GM19395 (cell line): ENCODE data around the gene MMP15.

Experiments used
- ATAC-seq: cut with Tn5 transposase; IDR thresholded peaks from one replicate; pipeline ENCODE4 v1.9.1; 2021; ENCODE audit warnings: mild to moderate bottlenecking, moderate library complexity; ENCODE audit not compliant: unreplicated experiment

The MMP15 gene

DNA sequence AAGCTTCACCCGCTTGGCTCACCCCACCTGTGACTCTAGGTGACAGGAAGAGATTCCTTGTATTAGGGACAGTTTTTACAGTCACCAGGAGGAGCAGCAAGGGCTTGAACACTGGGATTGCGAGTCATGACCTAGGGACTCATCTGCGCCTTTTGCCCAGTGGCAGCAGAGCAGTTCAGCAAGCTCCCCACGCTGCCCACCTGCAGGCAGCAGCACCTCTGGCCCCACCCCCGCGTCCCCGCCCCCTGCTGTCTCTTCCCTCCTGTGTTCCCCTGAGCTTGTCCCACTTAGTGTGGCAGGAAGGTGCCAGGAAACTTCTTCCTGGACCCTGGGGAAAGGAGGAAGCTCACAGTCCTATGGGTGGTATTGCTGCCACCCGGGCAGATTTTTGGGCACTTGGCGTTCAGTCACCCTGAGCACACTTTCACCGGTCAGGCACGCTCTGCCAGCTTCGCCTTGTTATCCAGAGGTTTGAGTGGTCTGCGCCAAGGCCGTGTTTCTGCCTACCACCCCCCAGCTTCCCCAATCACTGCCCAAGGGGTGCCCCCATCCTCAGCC, 8.7 kb downstream of the MMP15 start:
- no peak for ATAC-seq

GRCh38 chr16:58034774-58035173, 9.2 kb downstream of the MMP15 start:
- no peak for ATAC-seq

DNA sequence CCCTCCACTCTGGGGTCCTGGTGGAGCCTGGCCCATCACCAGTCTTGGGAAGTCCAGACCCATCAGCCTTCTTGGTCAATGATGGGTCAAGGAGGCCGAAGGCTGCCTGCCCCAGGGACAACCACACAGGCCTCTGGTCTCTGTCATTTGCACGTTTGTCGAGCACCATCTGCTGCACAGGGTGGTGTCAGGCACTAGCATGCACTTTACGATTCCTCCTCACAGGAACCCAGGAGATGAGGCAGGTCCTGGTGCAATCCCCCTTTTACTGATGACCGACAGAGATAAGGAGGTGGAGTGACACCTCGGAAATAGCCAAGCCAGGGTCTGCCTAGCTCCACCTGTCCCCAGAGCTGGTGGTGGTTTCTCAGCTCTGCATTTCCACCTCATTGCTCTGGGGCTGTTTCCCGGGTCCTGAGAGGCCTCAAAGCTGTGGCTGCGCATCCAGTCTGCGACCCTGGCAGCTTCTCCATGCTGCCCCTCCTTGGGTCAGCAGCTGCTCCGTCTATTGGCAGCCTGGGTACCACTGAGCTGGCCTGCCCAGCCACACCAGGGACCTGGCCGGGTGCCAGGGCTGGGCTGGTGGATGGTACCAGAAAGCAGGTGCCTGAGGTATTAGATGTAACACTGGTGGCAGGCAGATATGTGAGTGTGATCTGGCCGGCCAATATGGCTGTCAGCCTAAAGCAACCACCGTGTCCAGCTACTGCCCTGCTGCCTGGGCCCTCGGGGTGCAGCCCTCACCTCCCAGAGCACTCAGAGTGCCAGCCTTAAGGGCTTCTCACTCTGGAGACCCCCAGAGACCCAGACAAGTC, 10.0 kb downstream of the MMP15 start:
- ATAC-seq: no peak

DNA sequence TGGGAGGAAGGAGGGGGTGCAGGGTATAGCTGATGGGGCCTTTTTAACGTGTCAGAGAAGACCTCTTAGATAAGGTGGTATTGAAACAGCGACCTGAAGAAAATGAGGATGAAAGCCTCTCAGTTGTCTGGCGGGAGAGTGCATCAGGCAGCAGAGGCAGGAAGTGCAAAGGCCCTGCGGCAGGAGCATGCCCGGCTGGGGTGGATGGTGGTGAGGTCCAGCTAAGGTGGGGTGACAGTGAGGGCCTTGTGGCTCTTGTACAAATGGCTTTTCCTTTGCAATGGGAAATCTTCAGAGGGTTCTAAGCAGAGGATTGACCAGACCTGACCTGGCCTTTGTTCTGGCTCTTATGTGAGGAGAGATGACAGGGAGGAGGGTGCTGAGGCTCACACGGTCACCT, 11.4 kb downstream of the MMP15 start:
- no peak for ATAC-seq

GRCh38 chr16:58037365-58038057, 12.0 kb downstream of the MMP15 start:
- no peak for ATAC-seq

- ATAC-seq: no peak
Measured at GRCh38 chr16:58038219-58038641, 12.7 kb downstream of the MMP15 start.

DNA sequence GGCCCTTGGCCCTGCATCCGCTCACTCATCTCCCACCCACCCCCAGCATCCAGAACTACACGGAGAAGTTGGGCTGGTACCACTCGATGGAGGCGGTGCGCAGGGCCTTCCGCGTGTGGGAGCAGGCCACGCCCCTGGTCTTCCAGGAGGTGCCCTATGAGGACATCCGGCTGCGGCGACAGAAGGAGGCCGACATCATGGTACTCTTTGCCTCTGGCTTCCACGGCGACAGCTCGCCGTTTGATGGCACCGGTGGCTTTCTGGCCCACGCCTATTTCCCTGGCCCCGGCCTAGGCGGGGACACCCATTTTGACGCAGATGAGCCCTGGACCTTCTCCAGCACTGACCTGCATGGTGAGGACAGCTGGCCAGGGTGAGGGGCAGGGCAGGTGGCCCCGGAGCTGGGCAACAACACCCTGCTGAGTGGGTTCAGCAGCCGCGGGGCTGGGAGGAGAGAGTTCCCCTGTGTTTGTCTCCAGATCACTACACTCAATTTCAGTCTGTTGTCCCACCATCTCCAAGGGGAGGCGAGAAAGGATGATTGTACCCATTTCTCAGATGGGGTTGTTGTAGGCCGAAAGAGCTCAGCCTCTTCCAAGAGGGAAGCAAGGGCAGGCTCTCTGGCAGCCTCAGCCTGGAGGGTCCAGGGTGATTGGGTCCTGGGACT, 14.4 kb downstream of the MMP15 start:
- ATAC-seq: no peak

GRCh38 chr16:58040496-58040846, 14.9 kb downstream of the MMP15 start:
- ATAC-seq: no peak

DNA sequence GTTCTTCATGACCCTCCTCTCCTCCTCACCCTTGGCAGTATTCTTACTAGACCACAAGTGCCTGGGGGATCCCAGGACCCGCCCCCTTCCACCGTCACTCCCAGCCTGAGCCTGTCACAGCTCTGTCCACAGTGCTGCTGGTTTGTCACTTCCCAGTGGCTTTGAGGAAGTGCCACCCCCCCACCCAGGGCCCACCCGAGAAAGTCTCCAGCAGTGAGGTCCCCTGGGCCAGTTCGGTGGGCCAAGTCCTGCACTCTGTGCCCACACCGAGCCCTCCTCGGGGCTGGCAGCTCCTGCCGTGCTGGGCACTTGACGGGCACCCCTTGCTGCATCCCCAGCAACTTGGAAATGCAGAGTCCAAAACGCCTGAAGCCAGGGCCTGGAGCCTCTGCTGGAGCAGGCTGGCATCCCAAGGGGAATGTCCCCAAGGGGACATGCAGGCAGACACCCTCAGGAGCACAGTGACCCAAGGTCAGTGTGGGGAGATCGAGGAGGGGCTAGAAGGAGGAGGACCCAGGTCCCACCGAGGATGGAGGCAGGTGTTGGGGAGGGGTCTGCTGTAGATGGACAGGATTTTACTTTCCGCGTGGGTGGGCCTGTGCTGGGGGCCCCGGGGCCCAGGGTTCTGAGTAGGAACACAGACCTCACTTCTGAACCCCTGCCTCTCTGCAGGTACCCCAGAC, 15.5 kb downstream of the MMP15 start:
- ATAC-seq: no peak

DNA sequence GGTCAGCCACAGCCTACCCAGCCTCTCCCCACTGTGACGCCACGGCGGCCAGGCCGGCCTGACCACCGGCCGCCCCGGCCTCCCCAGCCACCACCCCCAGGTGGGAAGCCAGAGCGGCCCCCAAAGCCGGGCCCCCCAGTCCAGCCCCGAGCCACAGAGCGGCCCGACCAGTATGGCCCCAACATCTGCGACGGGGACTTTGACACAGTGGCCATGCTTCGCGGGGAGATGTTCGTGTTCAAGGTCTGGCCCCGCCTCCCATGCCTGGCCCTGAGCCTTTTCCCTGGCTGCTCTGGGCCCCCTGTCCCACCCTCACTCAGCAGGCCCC, 16.0 kb downstream of the MMP15 start:
- ATAC-seq: no peak

GRCh38 chr16:58042001-58042885, 16.7 kb downstream of the MMP15 start:
- no peak for ATAC-seq

GRCh38 chr16:58042886-58043515, 17.4 kb downstream of the MMP15 start:
- no peak for ATAC-seq

DNA sequence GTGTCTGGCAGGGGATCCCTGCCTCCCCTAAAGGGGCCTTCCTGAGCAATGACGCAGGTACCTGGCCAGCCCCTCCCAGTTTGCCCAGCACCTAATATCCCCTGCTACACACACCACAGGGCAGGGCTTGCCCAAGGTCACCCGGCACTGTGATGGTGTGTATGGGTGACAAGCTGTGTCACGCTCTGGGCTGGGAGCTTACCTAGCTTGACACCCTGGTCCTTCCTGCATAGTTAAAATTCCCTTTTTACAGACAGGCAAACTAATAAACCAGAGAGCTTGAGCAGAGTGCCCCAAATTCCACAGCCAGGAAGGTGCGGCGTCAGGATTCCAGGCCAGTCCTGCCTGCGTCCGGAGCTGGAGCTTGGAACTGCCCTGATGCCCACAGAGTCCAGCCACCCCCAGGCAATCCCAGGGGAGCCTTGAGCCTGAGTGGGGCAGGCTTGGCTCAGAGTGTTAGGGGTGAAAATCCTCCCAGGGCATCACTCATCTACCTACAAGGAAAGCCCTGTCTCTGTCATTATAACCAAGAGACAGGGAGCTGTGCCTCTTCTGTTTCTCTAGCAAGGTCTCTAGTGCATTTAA, 18.1 kb downstream of the MMP15 start:
- no peak for ATAC-seq

DNA sequence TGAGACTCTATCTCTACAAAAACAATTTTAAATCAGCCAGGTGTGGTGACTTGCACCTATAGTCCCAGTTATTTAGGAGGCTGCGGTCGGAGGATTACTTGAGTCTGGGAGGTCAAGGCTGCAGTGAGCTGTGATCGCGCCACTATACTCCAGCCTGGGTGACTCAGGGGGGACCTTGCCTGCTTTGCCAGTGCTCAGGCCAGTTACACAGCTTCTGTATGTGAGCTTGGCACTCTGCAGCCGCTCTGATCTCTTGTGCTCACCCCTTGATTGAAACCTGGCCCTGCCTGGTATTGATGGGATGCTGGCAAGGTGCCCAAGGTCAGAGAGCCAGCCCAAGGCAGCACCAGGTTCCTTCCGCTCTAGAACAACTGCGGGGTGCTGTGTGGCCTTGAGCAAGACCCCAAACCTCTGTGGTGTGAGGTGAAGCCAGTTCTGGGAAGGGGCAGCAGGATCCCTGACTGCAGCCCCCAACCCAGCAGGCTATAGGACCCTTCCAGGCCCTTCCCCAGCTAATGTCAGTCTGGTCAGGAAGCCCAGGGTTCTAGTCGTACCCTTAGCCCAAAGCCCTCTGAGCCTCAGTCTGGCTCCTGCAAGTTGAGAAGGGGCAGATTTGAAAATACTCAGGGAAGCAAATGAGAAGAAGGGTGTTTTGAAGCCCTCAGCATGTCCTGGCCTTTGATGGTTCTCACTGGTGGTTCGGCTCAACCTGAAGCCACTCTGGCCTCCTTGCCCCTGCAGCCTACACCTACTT, 18.9 kb downstream of the MMP15 start:
- ATAC-seq: no peak

DNA sequence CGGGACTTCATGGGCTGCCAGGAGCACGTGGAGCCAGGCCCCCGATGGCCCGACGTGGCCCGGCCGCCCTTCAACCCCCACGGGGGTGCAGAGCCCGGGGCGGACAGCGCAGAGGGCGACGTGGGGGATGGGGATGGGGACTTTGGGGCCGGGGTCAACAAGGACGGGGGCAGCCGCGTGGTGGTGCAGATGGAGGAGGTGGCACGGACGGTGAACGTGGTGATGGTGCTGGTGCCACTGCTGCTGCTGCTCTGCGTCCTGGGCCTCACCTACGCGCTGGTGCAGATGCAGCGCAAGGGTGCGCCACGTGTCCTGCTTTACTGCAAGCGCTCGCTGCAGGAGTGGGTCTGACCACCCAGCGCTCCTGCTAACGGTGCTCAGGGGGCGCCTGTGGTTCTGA, 19.5 kb downstream of the MMP15 start:
- ATAC-seq: no peak

GRCh38 chr16:58046054-58046881, 20.7 kb downstream of the MMP15 start:
- ATAC-seq: no peak

GRCh38 chr16:58046936-58047335, 21.4 kb downstream of the MMP15 start:
- no peak for ATAC-seq
